ENCODE measurements around the gene PPP1R15A. TPM values are rescaled to one million over a fixed set of nuclear protein-coding genes. Genes with fewer than 3 reads are reported as not detected.

PPP1R15A gene
- total RNA-seq, 2 experiments from 2014 or later: 31.4 to 31.9 TPM

- POLR2A ChIA-PET: no interaction called here
- CTCF ChIA-PET: interaction anchor here (0.6 kb wide), 1 partner anchor 74 kb away, joined by 4 read pairs; no protein-coding TSS in a partner anchor
Observed at GRCh38 chr19:48853483-48853882, 18.7 kb upstream of the PPP1R15A start.

GRCh38 chr19:48854103-48854502, 18.1 kb upstream of the PPP1R15A start:
- ChIA-PET POLR2A (no interaction called here), CTCF (interaction anchor here (0.7 kb wide), 1 partner anchor 10 kb away, joined by 7 read pairs; no protein-coding TSS in a partner anchor)

DNA sequence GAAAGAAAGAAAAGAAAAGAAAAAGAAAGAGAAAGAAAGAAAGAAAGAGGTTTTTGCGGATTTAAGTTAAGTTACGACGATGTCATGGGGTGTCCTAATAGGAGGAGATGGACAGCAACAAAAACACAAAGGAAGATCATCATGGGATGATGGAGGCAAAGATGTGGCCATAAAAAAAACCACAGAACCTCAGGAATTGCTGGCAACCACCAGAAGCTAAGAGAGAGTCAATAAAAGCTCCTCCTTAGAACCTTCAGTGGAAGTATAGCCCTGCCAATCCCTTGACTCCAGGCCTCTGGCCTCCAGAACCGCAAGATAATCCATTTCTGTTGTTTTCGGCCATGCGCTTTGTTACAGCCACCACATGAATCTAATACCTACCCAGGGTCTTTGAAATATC, 15.3 kb upstream of the PPP1R15A start:
- CTCF ChIA-PET: interaction anchor here (0.7 to 1.2 kb wide), 2 partner anchors 23 to 62 kb away, joined by 3 to 4 read pairs; no protein-coding TSS in a partner anchor
- POLR2A ChIA-PET: no interaction called here

GRCh38 chr19:48858984-48859710, 13.1 kb upstream of the PPP1R15A start:
- CTCF ChIA-PET: interaction anchor here (0.7 kb wide), 1 partner anchor 41 kb away, joined by 4 read pairs; the partner anchor contains the start of gene NUCB1
- POLR2A ChIA-PET: interaction anchor here (0.6 kb wide), 1 partner anchor 100 kb away, joined by 3 read pairs; no protein-coding TSS in a partner anchor

- ChIA-PET CTCF (no interaction called here), POLR2A (no interaction called here)
Observed at GRCh38 chr19:48859711-48860572, 12.3 kb upstream of the PPP1R15A start.

GRCh38 chr19:48861313-48861712, 10.9 kb upstream of the PPP1R15A start:
- ChIA-PET CTCF (no interaction called here), POLR2A (no interaction called here)

GRCh38 chr19:48862827-48863226, 9.4 kb upstream of the PPP1R15A start:
- CTCF ChIA-PET: interaction anchor here (0.6 to 1.0 kb wide), 2 partner anchors 16 to 77 kb away, joined by 3 to 4 read pairs; no protein-coding TSS in a partner anchor

DNA sequence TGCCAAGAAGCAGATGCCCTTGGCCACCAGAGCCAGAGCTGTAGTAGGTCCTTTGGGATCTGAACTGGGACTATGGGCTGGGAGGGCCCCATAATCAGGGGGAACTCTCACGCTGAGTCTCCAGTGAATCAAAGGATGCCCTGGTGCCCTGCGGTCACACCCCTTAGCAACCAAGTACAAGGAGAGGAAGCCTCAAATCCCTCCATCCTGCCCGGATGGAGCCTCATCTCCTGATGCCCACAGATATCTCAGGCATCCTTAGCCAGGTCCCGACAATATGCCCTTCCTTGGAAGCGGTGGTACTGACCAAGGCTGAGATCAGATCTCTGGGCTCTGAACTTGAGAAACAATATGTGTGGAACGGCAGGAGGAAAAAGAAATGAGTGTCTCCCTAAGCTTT, 5.5 kb upstream of the PPP1R15A start:
- CTCF ChIA-PET: no interaction called here
- POLR2A ChIA-PET: no interaction called here

More at GRCh38 chr19:48862827-48863226, 9.4 kb upstream of the PPP1R15A start:
- POLR2A ChIA-PET: no interaction called here

GRCh38 chr19:48867123-48867745, 5.0 kb upstream of the PPP1R15A start:
- ChIA-PET CTCF (no interaction called here), POLR2A (interaction anchor here (0.6 kb wide), 1 partner anchor 92 kb away, joined by 3 read pairs; no protein-coding TSS in a partner anchor)

- ChIA-PET POLR2A (interaction anchor here (0.6 kb wide), 1 partner anchor 91 kb away, joined by 3 read pairs; no protein-coding TSS in a partner anchor), CTCF (interaction anchor here (0.6 kb wide), 1 partner anchor 12 kb away, joined by 5 read pairs; no protein-coding TSS in a partner anchor)
Observed at GRCh38 chr19:48867746-48868113, 4.5 kb upstream of the PPP1R15A start.

DNA sequence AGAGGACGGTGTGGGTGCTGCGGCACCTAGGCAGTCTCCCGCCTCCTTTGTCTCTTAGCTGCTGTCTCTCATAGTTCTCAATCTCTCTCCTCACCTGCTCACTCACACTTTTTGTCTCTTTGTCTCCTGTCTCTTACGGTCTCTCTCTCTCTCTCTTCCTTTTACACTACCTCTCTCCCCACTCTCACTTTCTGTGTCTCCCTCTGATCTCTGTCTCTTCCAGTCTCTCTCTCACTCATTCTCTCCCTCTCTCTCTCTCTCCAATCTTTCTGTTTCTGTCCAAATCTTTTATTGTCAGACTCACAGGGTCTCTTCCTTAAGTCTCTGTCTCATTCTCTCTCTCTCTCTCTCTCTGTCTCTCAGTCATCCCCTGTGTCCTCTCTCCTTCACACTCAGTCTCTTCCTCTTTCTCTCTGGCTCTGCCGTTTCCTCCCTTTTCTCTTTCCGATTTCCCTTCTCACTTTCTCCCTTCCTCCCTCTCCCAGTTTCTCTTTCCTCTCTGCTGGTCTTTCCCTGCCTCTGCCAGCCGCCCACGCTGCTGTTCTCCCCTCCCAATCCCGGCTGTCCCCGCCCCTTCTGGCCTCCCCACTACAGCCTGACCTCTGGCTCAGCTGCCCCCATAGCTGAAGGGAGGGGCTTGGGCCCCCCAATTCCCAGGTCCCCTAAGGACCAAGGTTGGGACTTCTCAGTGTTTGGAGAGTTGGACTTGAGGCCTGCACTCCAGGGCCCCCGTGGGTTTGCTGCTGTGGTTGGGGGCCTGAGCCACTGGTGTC, 3.9 kb upstream of the PPP1R15A start, which contains the start of gene PLEKHA4:
Gene PLEKHA4, minus strand, starts transcription at position 504 of the 773 bp plus-strand sequence. CDS start 997 bp downstream, outside the sequence.
- POLR2A ChIA-PET: no interaction called here
- CTCF ChIA-PET: interaction anchor here (0.6 kb wide), 1 partner anchor 13 kb away, joined by 5 read pairs; no protein-coding TSS in a partner anchor

GRCh38 chr19:48870048-48870447, 2.2 kb upstream of the PPP1R15A start:
- ChIA-PET CTCF (interaction anchor here (0.7 kb wide), 1 partner anchor 333 kb away, joined by 3 read pairs; no protein-coding TSS in a partner anchor), POLR2A (no interaction called here)

DNA sequence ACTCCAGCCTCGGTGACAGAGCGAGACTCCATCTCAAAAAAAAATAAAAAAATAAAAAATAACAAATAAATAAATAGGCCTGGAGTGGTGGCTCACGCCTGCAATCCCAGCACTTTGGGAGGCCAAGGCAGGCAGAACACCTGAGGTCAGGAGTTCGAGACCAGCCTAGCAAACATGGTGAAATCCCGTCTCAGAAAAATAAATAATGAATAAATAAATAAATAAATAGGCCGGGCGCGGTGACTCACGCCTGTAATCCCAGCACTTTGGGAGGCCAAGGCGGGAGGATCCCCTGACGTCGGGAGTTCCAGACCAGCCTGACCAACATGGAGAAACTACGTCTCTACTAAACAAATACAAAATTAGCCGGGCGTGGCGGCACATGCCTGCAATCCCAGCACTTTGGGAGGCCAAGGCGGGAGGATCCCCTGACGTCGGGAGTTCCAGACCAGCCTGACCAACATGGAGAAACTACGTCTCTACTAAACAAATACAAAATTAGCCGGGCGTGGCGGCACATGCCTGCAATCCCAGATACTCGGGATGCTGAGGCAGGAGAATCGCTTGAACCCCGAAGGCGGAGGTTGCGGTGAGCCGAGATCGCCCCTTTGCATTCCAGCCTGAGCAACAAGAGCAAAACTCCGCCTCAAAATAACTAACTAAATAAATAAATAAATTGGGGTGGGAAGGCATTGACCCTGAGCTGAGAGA, 595 bp upstream of the PPP1R15A start:
- ChIA-PET POLR2A (interaction anchor here (0.6 to 1.5 kb wide), 8 partner anchors 9 to 121 kb away, joined by 3 to 6 read pairs (median 3); partner anchors contain the start of genes FTL and NUCB1), CTCF (interaction anchor here (1.2 kb wide), 1 partner anchor 83 kb away, joined by 4 read pairs; no protein-coding TSS in a partner anchor)

- CTCF ChIA-PET: interaction anchor here (1.2 to 2.2 kb wide), 3 partner anchors 85 to 97 kb away, joined by 4 to 8 read pairs (median 8); no protein-coding TSS in a partner anchor
- POLR2A ChIA-PET: interaction anchor here (1.5 kb wide), 2 partner anchors 27 to 93 kb away, joined by 6 to 7 read pairs; partner anchors contain the start of genes FTL and NUCB1
Observed at GRCh38 chr19:48872884-48873475, 759 bp downstream of the PPP1R15A start.

- POLR2A ChIA-PET: interaction anchor here (1.1 to 2.2 kb wide), 3 partner anchors 26 to 254 kb away, joined by 4 to 7 read pairs (median 6); partner anchors contain the start of genes NUCB1, RPL18 and SPHK2
Observed at GRCh38 chr19:48873476-48874302, 1.5 kb downstream of the PPP1R15A start.

More at GRCh38 chr19:48873476-48874302, 1.5 kb downstream of the PPP1R15A start:
- CTCF ChIA-PET: interaction anchor here (1.0 to 2.2 kb wide), 4 partner anchors 15 to 97 kb away, joined by 3 to 8 read pairs (median 6); no protein-coding TSS in a partner anchor

Data from activated CD8-positive, alpha-beta memory T cell treated with anti-CD3 and anti-CD28 coated beads for 36 hours (primary cell).